Cardiac fibroblast (primary cell): ENCODE measurements around the gene GGCT.

ENCODE experiments used
- DNase-seq, 2 donors: peaks; one replicate each; pipeline versions ENCODE4 v3.0.0 to v3.0.0-alpha.2; 2010; ENCODE audit warnings: low read depth in 2 of 2
- H3K4me3 ChIP-seq, 2 donors: replicated peaks in 1 of 2; 1 replicate in 1 of 2; 2 replicates in 1 of 2; pipeline ENCODE4 v1.5.1; 2011; ENCODE audit warnings: low read depth in 2 of 2, low read length in 2 of 2, mild to moderate bottlenecking in 2 of 2, moderate library complexity in 1 of 2
- TF ChIP-seq, protein P1 (sequence below): IDR thresholded peaks from one replicate; pipeline ENCODE4 v1.5.1; 2011; ENCODE audit warnings: low read depth, mild to moderate bottlenecking, low read length, inconsistent platforms

GGCT gene

DNA sequence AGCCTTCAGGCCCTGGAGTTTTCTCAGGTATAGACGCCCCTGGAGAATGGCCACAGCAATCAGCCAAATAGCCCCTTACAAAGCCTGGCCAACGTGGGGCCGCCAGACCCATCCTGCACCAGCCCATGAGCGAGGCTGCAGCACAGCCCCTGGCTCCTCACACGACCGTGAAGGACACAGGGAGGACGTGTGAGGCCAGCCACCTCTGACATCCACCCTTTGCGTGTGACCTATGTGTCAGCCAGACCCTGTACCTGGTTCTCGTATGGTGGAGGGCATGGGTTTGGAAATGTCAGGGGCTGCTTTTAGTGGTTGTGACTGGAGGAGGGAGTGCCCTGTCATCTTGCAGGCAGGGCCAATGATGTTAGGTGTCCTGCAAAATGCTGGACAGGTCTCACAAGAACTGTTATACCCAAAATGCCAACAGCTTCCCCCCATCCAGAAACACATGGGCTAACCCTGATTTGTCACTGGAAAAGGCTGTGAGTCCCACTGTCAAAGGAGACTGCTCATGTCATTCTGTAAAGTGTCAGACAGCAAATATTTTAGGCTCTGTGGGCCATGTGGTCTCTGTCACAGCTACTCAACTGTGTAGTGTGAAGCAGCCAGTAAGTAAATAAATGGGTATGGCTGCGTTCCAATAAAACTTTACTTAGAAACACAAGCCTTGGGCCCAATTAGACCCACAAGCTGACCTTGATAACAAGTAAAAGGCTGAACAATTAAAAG lies 56.0 kb downstream of the GGCT start:
- TF ChIP-seq, protein P1, sequence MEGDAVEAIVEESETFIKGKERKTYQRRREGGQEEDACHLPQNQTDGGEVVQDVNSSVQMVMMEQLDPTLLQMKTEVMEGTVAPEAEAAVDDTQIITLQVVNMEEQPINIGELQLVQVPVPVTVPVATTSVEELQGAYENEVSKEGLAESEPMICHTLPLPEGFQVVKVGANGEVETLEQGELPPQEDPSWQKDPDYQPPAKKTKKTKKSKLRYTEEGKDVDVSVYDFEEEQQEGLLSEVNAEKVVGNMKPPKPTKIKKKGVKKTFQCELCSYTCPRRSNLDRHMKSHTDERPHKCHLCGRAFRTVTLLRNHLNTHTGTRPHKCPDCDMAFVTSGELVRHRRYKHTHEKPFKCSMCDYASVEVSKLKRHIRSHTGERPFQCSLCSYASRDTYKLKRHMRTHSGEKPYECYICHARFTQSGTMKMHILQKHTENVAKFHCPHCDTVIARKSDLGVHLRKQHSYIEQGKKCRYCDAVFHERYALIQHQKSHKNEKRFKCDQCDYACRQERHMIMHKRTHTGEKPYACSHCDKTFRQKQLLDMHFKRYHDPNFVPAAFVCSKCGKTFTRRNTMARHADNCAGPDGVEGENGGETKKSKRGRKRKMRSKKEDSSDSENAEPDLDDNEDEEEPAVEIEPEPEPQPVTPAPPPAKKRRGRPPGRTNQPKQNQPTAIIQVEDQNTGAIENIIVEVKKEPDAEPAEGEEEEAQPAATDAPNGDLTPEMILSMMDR, result no peak
- H3K4me3 ChIP-seq, result no peak overlapping the region
- peak in 1 of 2 donors; percentile 16 for DNase-seq

DNA sequence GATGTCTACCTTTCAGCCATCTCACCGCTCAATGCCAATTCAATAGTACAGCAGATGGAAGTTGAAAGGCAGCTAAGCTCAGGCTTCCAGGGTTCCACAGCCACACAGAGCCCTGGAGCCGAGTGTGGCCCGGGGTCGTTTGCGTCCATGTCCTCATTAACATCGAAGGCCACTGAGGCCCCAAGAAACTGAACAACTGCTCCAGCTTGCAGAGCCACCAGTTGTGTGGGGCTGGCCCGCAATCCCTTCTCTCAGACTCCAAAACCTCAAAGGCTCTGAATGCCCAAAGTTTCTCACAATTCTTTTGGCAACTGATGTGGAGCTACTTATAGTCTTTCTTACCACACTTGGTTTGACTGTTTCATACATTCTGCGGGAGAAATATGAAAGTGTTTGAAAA lies 57.2 kb downstream of the GGCT start:
- TF ChIP-seq, protein P1, result no peak
- no peak overlapping the region for H3K4me3 ChIP-seq
- no peak for DNase-seq
